Chondrocyte (in vitro differentiated cells): Measurements from ENCODE around the gene GIMAP7. TPM values are rescaled to one million over a fixed set of nuclear protein-coding genes. Genes with fewer than 3 reads are reported as not detected.

Source experiments
- DNase-seq: peaks from one replicate; pipeline ENCODE4 v3.0.0; 2021; ENCODE audit warnings: mixed read lengths, low spot score
- H3K27ac Mint-ChIP-seq: one replicate; pipeline ENCODE4 v1.8.0; 2021; ENCODE audit warnings: mild to moderate bottlenecking, moderate library complexity, mixed read lengths; ENCODE audit not compliant: unreplicated experiment
- H3K27me3 Mint-ChIP-seq: 2 replicates; pipeline ENCODE4 v1.8.0; 2021; ENCODE audit warnings: low read depth, mixed read lengths
- H3K36me3 Mint-ChIP-seq: 2 replicates; pipeline ENCODE4 v1.8.0; 2021; ENCODE audit warnings: low read depth, mixed read lengths
- H3K4me1 Mint-ChIP-seq: 2 replicates; pipeline ENCODE4 v1.8.0; 2021; ENCODE audit warnings: low read depth, mild to moderate bottlenecking, mixed read lengths
- H3K4me3 Mint-ChIP-seq: one replicate; pipeline ENCODE4 v1.8.0; 2021; ENCODE audit warnings: mild to moderate bottlenecking, moderate library complexity, mixed read lengths; ENCODE audit not compliant: unreplicated experiment
- H3K9me3 Mint-ChIP-seq: 2 replicates; pipeline ENCODE4 v1.8.0; 2021; ENCODE audit warnings: low read depth, mixed read lengths
- CTCF ChIP-seq: fragments of 200-600 bp; sonication (generic); IDR thresholded peaks from 2 replicates; pipeline ENCODE4 v1.5.0; 2021; ENCODE audit warnings: antibody characterized with exemption, mild to moderate bottlenecking, moderate library complexity
- total RNA-seq: library from RNA; stranded (reverse); gene quantifications from 3 replicates; pipeline ENCODE4 v1.2.1, GENCODE V29; 2021

GIMAP7 gene
- total RNA-seq, 1 donor from 2014 or later: not detected

- no peak overlapping the region for H3K27ac Mint-ChIP-seq
- no peaks in the 10 kb centered on the region for H3K4me1 Mint-ChIP-seq
- peaks cover 36% of the 10 kb centered on the region for H3K9me3 Mint-ChIP-seq
- no peaks in the 10 kb centered on the region for H3K27me3 Mint-ChIP-seq
- no peak overlapping the region for H3K4me3 Mint-ChIP-seq
- no peak for DNase-seq
- TF ChIP-seq CTCF: no peak
- H3K36me3 Mint-ChIP-seq: no peaks in the 10 kb centered on the region
Measured at GRCh38 chr7:150560486-150560885, 45.8 kb downstream of the GIMAP7 start.

GRCh38 chr7:150562919-150563318 is 48.2 kb downstream of the GIMAP7 start:
- no peak overlapping the region for H3K27ac Mint-ChIP-seq
- H3K4me3 Mint-ChIP-seq: no peak overlapping the region
- no peaks in the 10 kb centered on the region for H3K36me3 Mint-ChIP-seq
- no peaks in the 10 kb centered on the region for H3K4me1 Mint-ChIP-seq
- H3K9me3 Mint-ChIP-seq: peaks cover 33% of the 10 kb centered on the region
- no peak for DNase-seq
- no peak for TF ChIP-seq CTCF
- no peaks in the 10 kb centered on the region for H3K27me3 Mint-ChIP-seq

GRCh38 chr7:150564006-150564405 is 49.3 kb downstream of the GIMAP7 start:
- Mint-ChIP-seq H3K4me1 (no peaks in the 10 kb centered on the region), H3K36me3 (no peaks in the 10 kb centered on the region), H3K9me3 (peaks cover 23% of the 10 kb centered on the region), H3K27ac (no peak overlapping the region), H3K4me3 (no peak overlapping the region), H3K27me3 (no peaks in the 10 kb centered on the region)
- no peak for TF ChIP-seq CTCF
- DNase-seq: no peak

- no peaks in the 10 kb centered on the region for H3K27me3 Mint-ChIP-seq
- TF ChIP-seq CTCF: no peak
- peaks cover 20% of the 10 kb centered on the region for H3K9me3 Mint-ChIP-seq
- H3K4me3 Mint-ChIP-seq: no peak overlapping the region
- H3K36me3 Mint-ChIP-seq: no peaks in the 10 kb centered on the region
- no peak overlapping the region for H3K27ac Mint-ChIP-seq
- no peak for DNase-seq
- H3K4me1 Mint-ChIP-seq: no peaks in the 10 kb centered on the region
Measured at GRCh38 chr7:150564566-150564965, 49.9 kb downstream of the GIMAP7 start.

- H3K4me3 Mint-ChIP-seq: no peak overlapping the region
- no peak overlapping the region for H3K27ac Mint-ChIP-seq
- no peaks in the 10 kb centered on the region for H3K4me1 Mint-ChIP-seq
- H3K9me3 Mint-ChIP-seq: peaks cover 14% of the 10 kb centered on the region
- TF ChIP-seq CTCF: no peak
- no peaks in the 10 kb centered on the region for H3K27me3 Mint-ChIP-seq
- no peaks in the 10 kb centered on the region for H3K36me3 Mint-ChIP-seq
- no peak for DNase-seq
Measured at GRCh38 chr7:150565239-150565638, 50.6 kb downstream of the GIMAP7 start.
